Activated effector memory CD4-positive, alpha-beta T cell treated with Interleukin-2 at 50 U/mL for 16 hours (primary cell): ENCODE measurements around the gene GPC6.
"Not testable (repeated sequence)": the region's sequence is repeated elsewhere in the genome, so short reads cannot be mapped to it uniquely, and the experiment has no call there.

Source experiments
- DNase-seq: peaks from one replicate; pipeline ENCODE4 v3.0.0-alpha.2; 2020

The GPC6 gene

DNA sequence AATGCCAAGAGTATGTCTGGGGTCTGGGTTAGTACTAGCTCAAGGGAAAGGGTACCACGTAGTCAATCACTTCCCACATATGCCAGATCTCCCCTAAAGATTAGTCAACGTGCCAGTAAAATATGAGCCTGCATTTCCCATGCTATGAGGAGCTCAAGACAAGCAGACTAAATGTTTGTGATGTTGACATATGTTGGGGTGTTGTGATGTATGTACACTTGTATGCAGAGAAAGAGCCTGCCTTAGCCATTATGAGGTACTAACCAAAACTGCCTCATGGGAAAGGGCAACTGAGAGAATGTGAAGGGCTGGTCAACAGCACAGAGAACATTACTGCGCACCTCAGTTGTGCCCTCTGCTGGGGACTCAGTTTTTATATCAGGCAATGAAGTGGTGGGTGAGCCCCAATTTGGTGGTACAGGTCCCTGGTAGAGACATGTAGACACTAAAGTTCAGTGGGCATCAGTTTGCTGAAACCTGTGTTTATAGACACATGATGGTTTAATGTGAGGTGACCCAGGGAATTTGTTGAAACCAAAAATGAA, 965.9 kb downstream of the GPC6 start:
- no peak for DNase-seq

DNA sequence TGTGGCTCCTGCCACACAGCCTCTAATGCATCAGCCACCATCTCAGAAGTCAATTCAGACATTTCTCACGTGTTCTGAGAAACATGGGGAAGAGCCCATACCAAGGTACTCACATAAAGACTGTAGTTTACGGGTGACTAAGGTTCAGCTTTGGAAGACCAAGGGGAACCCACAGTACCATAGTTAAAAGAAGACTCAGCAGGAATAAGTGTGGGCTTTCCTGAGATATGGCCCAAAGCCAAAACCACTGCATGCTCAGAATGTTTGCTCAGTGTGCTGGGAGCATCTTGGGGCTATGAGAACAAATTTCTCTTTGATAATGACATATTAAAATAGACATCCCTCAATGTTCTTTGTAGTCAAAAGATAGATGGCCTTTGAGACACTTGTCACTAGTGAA, 969.1 kb downstream of the GPC6 start:
- DNase-seq = no peak

DNA sequence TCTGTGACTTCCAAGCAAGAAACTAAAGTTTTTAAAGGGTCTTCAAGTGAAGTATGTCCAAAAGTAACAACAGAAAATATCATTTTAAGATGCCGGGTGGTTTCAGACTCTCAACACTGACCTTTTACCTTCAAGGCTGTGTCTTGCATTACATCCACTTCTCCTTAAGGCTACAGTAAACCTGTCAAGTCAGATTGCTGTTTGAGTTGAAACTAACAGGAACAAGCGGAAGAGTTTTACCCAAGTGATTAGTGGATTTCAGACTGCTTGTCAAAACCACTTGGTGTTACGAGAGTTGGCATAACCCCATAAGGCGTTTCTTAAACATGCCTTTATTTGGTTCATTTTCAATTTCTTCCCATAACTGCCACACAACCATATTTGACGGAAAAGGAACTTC, 969.8 kb downstream of the GPC6 start:
- no peak for DNase-seq

DNA sequence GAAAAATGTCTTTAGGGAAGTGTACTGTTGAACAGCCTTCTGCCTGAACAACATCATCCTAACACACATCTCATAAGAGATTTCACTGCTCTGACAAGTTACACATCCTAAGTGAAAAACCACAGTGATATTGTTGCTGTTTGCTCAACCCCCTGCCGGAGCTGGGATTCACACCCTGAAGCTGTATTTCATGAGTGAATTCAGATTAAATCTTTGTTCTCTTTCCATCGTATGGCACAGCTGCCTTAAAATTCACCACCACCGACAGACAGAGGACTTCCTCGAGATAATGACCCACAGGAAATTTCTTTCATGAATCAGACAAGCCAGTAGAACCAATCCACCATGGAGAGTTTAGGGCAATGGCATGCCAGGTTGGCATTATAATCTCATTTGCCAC, 972.1 kb downstream of the GPC6 start:
- DNase-seq = no peak

DNA sequence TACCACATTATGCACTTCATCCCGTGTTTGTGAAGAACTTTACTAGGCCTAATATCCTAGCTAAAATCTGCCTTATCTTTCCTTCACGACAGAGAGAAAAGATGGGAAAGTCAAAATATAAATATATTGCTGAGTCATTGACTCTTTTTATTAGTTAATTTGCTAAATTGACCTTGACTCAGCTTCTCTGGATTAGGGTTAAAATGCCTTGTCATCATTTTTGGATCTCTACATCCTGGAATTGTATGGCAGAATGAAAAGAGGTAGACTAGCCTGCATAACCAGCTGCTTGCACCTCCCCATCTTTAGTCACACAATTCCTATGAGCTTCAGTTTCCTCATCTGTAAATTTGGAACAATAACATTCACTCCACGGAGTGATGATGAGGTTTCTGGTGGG, 972.5 kb downstream of the GPC6 start:
- no peak for DNase-seq

DNA sequence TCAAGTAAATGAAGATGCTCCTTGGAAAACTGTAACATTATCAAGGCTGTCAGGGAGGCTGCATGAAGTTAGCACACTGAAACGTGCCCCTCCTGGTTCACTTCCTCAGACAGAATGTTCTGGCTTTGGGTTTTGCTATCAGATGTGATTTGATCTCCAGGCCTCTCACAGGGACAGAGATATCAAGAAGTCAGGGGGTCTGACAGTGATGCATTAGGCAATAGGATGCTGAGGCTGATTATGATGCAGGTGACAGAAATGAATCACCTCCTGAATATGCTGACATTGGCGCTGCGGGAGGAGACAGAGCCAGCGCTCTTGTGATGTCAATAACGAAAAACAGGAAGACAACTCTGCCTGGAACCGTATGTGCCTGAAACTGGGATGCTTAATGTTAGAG, 974.4 kb downstream of the GPC6 start:
- no peak for DNase-seq

DNA sequence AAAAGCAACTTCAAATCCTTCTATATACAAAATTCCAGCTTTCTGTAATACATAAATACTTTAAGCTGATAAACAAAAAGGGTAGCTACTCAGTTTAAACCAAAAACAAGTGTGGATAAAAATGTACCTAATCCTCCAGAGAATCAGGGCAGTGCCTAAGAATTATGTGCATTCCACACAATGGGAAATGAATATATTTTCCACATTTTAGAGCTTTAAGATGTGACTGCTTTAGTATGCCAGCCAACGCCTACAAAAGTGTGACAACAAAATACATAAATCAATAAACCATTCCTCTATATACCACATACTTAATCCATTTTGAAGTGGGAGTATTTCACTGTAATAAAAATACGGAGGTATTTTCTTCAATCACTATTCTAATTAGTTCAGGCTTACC, 977.6 kb downstream of the GPC6 start:
- no peak for DNase-seq

DNA sequence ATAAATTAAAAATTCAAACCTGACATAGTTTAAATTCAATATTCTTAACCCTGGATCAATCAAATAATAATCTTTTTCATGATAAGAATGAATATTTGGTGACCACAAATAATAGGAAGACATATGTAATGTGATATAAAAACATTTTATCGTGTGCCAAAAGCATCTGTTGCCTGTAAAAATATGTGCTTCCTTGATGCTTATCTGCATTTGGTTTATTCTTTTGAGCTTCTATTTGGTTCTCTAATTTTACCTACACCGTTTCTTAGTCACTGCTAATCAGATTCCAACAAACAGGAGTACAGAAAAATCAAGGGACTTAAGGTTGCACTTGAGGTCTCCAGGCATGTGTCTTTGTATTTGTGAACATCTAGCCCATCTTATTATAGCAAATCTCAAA, 978.3 kb downstream of the GPC6 start:
- DNase-seq = no peak

DNA sequence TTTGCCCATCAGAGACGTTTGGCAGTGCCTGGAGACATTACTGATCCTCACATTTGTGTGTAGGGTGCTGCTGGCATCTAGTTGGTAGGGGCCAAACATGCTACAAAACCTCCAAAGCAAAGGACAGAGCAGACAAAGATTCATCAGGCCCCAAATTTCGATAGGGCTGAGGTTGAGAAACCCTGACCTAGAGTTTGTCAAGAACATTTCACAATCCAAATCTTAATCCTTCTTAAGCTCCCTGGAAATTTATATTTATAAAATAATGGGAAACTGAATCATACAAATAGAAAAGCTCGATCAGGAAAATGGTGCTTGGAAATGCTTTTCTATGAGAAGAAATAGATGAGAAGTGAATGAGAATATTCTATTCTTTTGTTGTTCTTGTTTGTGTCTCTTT, 979.3 kb downstream of the GPC6 start:
- DNase-seq = no peak

DNA sequence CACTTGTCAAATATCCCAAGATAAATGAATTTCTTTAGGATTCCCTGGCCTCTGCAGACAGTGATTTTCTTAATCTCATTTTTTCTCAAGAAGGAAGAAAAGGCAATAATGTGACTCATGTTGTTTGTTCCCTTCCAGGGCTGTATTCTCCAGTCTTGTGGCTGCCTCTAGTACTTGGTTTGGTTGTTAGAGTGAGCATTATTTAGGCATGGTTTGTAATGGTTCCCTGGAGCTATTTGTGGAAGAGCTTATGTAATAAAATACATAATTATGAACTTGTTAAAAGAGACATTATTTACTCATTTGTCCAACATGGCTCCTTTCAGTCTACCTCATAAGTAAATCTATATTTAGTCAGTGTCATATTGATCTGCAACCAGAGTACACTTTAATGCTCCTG, 982.5 kb downstream of the GPC6 start:
- DNase-seq = no peak

DNA sequence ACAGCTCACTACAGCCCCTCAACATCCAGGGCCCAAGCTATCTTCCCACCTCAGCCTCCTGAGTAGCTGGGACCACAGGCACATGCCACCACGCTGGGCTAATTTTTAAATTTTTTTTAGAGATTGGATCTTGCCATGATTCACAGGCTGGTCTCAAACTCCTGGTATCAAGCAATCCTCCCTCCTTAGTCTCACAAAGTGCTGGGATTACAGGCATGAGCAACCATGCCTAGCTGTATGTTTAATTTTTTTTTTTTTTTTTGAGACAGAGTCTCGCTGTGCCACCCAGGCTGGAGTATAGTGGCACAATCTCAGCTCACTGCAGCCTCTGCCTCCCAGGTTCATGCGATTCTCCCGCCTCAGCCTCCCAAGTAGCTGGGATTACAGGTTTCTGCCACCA, 983.3 kb downstream of the GPC6 start:
- not testable (repeated sequence) for DNase-seq

DNA sequence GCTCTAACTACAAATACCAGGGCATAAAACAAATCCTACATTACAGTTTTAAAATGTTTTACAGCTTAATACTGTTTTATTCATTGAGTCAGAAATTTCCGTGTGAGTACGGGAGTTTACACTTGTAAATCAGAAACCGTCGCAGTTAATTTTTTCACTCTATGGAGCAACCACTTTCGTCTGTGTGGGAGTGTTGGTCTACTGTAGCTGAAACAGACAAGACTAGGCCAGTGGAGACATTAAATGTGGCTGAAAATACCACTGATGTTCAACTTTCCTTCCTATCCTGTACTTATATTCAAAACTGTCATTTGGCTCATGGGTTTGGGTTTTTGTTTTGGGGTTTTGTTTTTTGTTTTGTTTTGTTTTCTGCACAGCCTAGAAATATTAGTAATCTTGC, 984.2 kb downstream of the GPC6 start:
- DNase-seq = no peak

DNA sequence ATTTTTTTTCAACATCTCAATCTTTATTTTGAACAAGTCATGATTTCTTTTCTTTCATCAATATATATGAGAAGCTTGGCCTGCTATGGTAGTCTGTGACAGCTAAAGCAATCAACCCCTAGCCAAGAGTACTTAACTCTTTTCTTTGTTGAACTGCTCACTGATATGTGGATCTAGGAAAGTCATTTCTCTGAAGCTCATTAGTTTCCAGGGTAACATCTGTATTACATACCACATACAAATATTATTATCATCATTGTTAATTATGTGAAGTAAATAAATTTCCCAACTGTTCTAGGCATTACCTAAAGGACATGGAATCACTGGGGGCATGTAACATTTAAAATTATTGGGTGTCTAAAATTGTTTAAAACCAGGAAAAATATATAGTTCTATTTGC, 985.6 kb downstream of the GPC6 start:
- DNase-seq = no peak

DNA sequence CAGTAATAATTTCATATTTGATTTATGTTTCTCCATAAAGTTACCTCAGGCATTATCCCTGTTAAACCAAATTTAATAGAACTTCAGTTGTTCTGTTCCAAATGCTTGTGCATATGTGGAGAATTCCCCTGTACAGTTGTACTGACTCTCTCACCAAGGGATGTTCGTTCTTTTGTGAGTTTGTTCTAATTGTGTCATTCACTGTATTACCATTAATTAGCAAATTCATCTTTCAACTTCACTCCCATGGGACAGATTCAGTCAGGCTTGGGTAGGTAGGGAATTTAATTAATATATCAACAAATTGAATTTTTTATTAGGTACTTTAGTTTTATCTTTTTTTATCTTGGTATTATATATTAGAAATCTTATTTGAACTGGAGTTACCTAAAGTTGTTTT, 987.5 kb downstream of the GPC6 start:
- no peak for DNase-seq

DNA sequence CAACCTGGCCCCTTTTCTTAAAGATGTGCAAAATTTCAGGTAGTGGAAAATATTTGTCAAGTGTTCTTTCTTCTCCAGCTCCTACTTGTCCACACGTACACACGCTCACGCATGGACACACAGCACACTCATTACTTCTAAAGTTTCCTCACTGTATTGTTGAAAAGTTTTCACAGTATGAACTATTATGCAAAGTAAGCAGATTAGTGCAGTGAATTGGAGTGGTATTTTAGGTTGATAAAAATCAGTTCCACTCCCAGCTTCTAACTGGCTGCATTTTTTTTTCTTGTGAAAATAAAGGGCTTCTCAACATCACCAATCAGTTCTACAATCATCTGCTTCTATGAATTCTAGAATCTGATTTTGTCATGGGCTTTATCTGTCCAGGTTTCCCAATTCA, 988.4 kb downstream of the GPC6 start:
- no peak for DNase-seq

DNA sequence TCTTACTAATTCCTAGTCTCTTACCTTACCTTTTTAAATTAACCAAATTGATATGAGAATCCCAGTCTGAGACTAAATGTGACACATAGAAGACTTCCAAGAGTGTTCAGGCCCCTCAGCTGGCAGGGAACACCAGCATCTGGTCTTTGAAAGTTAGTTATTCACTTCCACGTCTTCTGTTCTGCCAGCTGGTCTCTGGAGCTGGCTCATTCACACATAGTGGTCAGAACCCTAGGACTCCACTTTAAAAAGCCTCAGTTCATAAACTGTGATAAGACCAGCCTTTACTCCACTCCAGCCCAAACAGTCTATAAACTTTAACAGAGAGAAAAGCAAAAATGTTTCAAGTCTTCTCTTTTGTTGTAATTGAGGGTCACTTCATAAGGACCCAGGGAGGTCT, 989.9 kb downstream of the GPC6 start:
- DNase-seq = no peak

DNA sequence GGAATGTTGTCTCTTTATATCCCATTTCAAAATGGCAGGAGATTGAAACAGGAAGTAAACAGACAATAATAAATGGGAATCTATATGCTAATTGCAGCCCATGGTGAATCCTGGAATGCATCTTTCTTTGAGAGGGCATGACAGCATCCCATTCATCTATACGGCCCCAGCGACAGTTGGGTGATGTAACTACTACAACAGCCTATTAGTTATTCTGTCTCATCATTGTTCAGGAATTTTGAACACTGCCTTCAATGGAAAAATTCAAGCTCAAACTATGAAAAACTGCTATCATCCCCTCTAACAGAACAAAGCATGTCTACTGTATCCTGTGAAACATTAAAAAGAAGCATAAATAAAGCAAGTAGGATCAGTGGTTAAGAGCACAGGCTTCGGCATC, 990.8 kb downstream of the GPC6 start:
- DNase-seq = no peak

DNA sequence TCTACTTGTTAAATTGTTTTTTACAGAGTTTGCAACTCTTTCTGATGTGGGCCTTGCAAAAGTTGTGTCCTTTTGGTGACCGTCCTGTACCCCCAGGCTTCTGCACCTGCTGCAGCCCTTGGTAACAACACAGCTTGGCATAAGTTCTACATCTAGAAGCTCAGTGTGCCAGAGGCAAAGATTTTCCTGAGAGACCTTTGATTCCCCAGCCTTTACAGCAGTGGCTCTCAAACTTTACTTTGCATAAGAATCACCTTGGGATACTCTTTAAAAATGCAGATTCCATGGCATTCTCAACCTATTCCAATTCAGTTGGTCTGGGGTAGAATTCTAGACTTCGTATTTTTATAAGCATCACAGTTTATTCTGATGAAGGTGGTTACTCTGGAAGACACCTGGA, 991.9 kb downstream of the GPC6 start:
- DNase-seq = no peak

DNA sequence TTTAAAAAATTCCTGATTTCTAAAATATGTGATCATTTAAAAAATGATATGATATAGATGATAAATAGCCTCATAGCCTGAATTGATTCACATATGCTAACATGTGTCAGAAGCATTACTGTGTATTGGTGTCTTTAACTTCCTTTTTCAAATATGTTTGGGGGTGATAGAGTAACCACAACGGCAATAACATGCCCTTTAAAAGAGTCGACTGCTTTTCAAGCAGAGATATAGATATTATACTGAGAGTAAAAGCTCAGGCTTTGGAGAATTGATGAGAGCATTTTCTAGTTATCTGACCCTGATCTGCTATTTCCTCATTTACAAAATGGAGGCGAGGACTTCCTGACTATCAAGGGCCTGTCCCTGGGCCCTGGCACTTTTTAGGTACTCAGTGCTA, 992.3 kb downstream of the GPC6 start:
- DNase-seq = no peak

DNA sequence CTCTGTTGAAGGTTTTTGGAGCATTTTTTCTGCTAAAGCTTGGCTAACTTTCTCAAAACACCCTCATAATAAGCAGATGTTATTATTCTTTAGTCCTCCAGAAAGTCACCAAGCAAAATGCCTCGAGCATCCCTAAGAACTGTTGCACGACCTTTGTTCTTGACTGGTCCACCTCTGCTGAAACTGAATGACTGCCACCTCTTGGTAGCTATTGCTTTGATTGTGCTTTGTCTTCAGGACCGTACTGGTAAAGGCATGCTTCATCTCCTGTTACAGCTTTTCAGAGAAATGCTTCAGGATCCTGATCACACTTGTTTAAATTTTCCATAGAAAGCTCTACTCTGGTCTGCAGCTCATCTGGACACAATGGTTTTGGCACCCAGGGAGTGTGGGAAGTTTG, 998.1 kb downstream of the GPC6 start:
- no peak for DNase-seq

DNA sequence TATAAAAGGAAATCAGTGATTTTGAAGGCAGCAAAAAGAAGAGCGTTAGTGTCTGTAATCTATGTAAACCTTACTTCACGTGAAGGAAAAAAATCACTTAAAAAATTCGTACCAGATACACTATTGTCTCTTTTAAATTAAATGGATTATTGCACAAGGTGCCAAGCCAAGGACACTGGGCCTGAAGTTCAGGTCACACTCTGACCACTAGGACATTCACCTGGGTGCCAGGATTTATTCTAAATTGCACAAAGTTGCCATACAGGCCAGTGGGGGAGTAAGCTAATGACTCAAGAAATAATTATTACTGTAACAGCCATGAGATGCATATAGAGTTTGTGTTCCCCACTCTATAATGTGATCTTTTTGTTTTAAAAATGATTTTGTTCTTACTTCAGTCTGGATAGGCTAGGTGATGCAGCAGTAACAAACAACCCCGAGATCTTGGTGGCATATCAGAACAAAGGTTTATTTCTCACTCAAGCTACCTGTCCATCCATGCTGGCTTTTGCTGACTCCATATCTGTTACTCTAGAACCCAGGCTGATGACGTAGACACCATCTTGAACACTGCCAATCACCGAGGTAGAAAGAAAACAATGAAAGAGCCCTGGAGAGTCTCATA, 1000.8 kb downstream of the GPC6 start:
- DNase-seq = no peak

DNA sequence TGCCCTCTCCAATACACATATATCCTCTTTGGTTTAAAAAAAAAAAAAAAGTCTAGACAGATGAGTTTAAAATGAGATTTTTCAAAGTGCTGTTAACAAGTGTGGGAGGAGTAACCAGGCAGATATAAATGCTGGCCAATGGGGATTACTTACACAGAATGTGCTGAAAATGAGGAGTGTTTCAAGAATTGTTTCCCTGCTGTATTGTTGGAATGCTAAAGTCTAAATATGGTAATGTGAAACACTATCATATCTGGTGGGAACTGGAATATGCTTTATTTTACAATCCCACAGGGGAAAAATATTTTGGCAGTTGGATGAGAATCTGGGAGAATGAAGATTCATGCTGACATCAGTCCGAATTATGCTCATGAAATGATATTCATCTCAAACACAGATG, 1002.2 kb downstream of the GPC6 start:
- DNase-seq = no peak

DNA sequence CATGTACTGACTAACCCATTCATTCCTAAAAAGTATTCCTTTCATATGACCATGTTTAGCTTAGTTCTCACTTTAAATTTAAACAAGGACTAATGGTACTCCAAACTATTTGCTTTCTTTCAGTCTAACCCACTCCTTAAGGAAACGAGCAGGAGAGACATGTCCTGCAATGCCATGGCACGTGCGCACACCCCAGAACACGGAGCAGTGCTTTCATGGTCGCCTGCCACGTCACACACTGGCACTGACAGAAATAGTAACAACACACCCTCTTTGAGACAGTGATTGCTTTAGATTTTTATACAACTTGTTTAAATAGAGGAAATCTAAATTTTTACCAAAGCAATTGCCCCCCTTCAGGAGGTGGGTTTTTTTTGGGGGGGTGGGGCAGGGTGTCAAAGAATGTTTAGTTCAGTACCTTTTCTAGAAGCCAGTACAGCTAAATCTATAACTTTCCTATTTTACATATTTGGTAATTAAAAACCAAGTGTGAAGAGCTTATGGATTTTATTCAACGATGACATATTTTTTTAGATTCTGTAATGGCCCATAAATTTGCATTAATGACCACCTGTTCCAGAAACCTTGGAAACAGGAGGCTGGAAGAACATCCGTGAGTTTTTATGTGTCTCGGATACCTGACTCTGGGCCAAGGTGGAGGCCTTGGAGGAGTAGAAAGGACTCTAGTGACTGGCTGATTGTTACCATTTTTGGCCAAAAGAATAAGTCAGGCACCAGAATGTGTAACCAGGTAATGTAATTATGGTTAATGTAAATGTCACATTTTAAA, 1005.7 kb downstream of the GPC6 start:
- DNase-seq = no peak

DNA sequence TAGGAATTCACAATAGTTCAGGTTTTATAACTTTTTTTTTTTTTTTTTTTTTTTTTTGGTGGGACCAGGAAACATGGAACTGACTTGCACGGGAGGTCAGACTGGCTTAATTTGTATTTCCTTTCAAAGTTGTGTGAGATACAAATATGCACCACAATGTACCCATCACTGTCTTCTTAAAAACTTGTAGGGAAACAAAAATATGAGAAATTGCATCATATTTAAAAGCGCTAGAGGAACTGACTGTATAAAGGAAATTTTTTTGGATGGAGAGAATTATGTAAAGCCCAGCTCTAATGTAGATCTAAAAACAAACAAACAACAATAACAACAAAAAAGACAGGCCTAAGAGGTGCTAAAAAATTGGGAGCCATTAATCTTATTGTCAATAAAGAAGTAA, 1006.3 kb downstream of the GPC6 start:
- DNase-seq = no peak

DNA sequence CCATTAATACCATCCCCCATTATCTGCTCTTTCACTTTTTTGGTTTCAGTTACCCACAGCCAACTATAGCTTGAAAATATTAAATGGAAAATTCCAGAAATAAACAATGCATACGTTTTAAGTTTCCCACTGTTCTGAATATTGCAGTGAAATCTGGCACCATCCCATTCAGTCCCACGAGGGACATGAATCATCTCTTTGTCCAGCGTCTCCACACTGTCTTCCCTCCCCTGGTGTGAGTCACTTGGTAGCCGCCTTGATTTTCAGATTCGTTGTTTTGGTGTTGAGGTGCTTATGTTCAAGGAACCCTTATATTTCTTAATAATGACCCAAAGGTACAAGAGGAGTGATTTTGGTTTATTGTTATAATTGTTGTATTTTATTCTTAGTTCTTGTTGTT, 1006.8 kb downstream of the GPC6 start:
- no peak for DNase-seq
